Muscle layer of duodenum (tissue), 2 donors: ENCODE measurements around the gene TOLLIP.

Source experiments
- H3K27ac ChIP-seq: one replicate; pipeline ENCODE4 v1.7.0; 2013; ENCODE audit warnings: mild to moderate bottlenecking, low read length
- H3K27me3 ChIP-seq: one replicate; pipeline ENCODE4 v1.7.0; 2013; ENCODE audit warnings: low read depth, mild to moderate bottlenecking, control low read depth, low read length
- H3K36me3 ChIP-seq, 2 donors: one replicate each; pipeline ENCODE4 v1.7.0; 2013; ENCODE audit warnings: low read length in 2 of 2, control low read depth in 1 of 2, mild to moderate bottlenecking in 1 of 2; ENCODE audit not compliant: insufficient read depth in 2 of 2, control insufficient read depth in 1 of 2
- H3K4me1 ChIP-seq, 2 donors: one replicate each; pipeline ENCODE4 v1.7.0; 2013; ENCODE audit warnings: low read length in 2 of 2, mild to moderate bottlenecking in 2 of 2, control low read depth in 1 of 2, moderate library complexity in 1 of 2; ENCODE audit not compliant: insufficient read depth in 2 of 2, control insufficient read depth in 1 of 2
- H3K4me3 ChIP-seq, 2 donors: one replicate each; pipeline ENCODE4 v1.7.0; 2013; ENCODE audit warnings: low read length in 2 of 2, low read depth in 1 of 2, mild to moderate bottlenecking in 1 of 2
- H3K9me3 ChIP-seq, 2 donors: one replicate each; pipeline ENCODE4 v1.7.0; 2013; ENCODE audit warnings: low read length in 2 of 2, control low read depth in 1 of 2, mild to moderate bottlenecking in 1 of 2; ENCODE audit not compliant: control insufficient read depth in 1 of 2
- donor health status: healthy.

The TOLLIP gene

GRCh38 chr11:1230456-1231395, 78.7 kb downstream of the TOLLIP start:
- H3K27me3 ChIP-seq, result no peaks in the 10 kb centered on the region
- H3K9me3 ChIP-seq, result no peaks in the 10 kb centered on the region
- H3K4me3 ChIP-seq, result no peak overlapping the region
- no peaks in the 10 kb centered on the region for H3K36me3 ChIP-seq
- H3K4me1 ChIP-seq, result no peaks in the 10 kb centered on the region
- no peak overlapping the region for H3K27ac ChIP-seq

DNA sequence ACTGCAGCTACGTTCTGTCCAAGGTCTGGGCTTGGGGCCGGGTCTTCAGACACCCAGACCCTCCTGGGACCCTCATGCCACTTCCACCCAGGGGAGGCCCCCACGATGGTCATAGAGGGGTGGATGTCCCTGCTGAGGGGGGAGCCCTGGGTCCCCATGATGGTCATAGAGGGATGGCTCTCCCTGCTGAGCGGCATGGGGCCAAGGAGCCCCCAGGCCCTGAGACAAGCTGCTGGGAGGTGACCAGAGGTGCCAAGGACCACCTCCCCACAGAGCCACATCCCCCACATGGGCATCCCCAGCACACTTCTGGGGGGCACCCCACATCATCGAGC, 79.3 kb downstream of the TOLLIP start:
- Histone ChIP-seq H3K4me1 (no peaks in the 10 kb centered on the region), H3K9me3 (no peaks in the 10 kb centered on the region), H3K36me3 (no peaks in the 10 kb centered on the region), H3K27ac (no peak overlapping the region), H3K27me3 (no peaks in the 10 kb centered on the region), H3K4me3 (no peak overlapping the region)

DNA sequence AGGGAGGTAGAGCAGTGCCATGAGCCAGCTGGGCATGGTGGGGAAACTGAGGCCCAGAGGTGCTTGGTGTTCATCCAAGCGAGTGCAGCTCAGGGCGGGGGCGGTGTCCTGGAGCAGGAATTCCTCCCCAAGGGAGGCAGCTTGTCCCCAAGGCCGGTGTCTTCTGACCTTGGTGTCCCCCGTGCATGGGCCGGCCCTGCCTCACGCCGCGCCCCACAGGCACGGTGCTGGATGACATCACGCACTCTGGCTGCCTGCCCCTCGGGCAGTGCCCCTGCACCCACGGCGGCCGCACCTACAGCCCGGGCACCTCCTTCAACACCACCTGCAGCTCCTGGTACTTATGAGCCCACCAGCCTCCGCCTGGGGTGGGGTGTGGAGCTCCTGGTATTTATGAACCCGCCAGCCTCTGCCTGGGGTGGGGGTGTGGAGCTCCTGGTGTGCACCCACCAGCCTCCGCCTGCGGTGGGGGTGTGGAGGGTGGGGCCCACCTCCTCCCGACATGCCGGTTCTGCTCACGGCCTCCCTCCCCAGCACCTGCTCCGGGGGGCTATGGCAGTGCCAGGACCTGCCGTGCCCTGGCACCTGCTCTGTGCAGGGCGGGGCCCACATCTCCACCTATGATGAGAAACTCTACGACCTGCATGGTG, 79.8 kb downstream of the TOLLIP start:
- H3K27me3 ChIP-seq, result no peaks in the 10 kb centered on the region
- no peak overlapping the region for H3K4me3 ChIP-seq
- H3K4me1 ChIP-seq, result no peaks in the 10 kb centered on the region
- H3K9me3 ChIP-seq, result no peaks in the 10 kb centered on the region
- no peaks in the 10 kb centered on the region for H3K36me3 ChIP-seq
- no peak overlapping the region for H3K27ac ChIP-seq

DNA sequence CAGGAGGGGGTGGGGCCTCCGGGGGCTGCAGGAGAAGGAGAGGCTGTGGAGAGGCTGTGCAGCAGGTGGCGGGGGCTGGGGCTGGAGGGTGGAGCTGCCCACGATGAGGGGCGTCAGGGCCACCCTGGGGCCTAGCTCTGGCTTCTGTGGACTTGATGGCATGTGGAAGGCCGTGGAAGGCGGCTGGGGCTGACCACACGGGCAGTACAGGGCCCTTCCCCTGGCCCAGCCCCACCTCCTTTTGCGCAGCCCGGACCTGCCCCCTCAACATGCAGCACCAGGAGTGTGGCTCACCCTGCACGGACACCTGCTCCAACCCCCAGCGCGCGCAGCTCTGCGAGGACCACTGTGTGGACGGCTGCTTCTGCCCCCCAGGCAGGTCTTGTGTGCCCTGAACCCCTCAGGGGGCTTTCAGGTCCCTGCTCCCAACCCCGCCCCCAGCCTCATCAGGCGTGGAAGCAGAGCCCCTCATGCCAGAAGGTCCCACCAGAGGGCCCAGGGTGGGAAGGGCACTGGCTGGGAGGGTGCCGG, 80.4 kb downstream of the TOLLIP start:
- H3K27ac ChIP-seq, result no peak overlapping the region
- no peaks in the 10 kb centered on the region for H3K9me3 ChIP-seq
- H3K36me3 ChIP-seq, result no peaks in the 10 kb centered on the region
- H3K4me3 ChIP-seq, result no peak overlapping the region
- no peaks in the 10 kb centered on the region for H3K4me1 ChIP-seq
- no peaks in the 10 kb centered on the region for H3K27me3 ChIP-seq

DNA sequence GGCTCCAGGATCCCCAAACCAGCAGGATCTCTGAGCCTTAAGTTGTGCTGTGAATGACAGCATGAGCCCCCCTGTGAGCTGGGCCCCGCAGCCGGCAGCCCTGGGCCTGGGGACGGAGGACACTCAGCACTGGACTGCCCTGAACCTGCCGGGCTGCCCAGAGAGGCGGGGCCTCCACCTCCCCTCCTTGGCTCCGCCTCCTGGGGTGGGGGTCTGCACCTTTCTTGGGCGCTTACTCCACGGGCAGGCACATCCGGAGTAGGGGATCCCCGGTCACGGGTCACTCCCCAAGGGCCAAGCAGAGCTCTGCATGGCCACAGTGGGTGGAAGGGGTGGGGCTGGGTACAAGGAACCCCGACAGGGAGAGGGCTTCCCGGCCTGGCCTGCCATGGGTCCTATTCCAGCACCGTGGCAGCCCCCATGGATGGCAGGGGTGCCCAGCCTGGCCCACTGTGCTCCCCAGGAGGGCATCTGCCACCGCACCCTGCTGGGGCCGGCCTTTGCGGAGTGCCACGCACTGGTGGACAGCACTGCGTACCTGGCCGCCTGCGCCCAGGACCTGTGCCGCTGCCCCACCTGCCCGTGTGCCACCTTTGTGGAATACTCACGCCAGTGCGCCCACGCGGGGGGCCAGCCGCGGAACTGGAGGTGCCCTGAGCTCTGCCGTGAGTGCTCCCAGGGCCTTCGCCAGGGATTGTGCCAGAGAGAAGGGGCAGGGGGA, 81.2 kb downstream of the TOLLIP start:
- Histone ChIP-seq H3K27me3 (no peaks in the 10 kb centered on the region), H3K27ac (no peak overlapping the region), H3K4me3 (no peak overlapping the region), H3K9me3 (no peaks in the 10 kb centered on the region), H3K4me1 (no peaks in the 10 kb centered on the region), H3K36me3 (no peaks in the 10 kb centered on the region)

DNA sequence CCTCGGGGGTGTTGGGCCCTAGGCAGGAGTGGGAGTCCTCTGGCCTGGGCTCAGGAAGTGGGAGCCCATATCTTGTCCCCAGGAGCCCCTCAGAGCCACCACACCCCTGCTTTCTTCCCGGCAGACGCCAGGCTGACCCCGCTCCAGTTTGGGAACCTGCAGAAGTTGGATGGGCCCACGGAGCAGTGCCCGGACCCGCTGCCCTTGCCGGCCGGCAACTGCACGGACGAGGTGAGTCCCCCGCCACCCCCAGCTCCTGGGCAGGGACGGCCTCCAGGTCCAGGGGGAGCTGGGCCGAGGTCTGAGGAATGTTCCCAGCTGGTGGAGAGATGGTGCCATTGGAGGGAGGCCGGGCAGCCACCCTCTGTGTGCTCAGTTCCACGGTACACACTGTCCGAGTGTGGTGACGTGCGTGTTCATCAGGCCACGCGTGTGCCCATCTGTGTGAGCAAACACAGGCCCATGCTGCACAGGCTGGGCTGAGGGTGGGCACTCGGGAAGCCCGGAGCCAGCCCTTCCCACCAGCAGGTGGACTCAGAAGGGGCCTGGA, 81.8 kb downstream of the TOLLIP start:
- Histone ChIP-seq H3K4me1 (no peaks in the 10 kb centered on the region), H3K27me3 (no peaks in the 10 kb centered on the region), H3K9me3 (no peaks in the 10 kb centered on the region), H3K4me3 (no peak overlapping the region), H3K27ac (no peak overlapping the region), H3K36me3 (no peaks in the 10 kb centered on the region)

DNA sequence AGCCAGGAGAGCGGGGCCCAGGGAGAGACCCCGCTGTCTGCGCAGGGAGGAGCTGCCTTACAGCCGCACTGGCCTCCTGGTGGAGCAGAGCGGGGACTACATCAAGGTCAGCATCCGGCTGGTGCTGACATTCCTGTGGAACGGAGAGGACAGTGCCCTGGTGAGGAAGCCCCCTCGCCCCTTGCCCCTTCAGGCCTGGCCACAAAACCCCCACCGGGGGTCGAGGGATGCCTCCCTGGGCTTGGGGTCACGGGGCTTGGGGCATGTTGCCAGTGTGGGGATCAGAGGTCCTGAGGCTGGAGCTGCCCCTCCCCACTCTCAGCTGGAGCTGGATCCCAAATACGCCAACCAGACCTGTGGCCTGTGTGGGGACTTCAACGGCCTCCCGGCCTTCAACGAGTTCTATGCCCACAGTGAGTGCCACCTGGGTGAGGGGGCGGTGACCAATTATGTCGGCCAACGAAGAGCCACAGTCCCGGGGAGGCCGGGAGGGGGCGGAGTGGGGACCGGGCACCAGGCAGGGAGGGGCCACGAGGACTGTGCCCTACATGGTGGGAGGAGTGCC, 82.4 kb downstream of the TOLLIP start:
- Histone ChIP-seq H3K27ac (no peak overlapping the region), H3K4me3 (no peak overlapping the region), H3K9me3 (no peaks in the 10 kb centered on the region), H3K27me3 (no peaks in the 10 kb centered on the region), H3K36me3 (no peaks in the 10 kb centered on the region), H3K4me1 (no peaks in the 10 kb centered on the region)

- Histone ChIP-seq H3K4me1 (no peaks in the 10 kb centered on the region), H3K9me3 (no peaks in the 10 kb centered on the region), H3K27ac (no peak overlapping the region), H3K4me3 (no peak overlapping the region), H3K36me3 (no peaks in the 10 kb centered on the region), H3K27me3 (no peaks in the 10 kb centered on the region)
Observed at GRCh38 chr11:1226226-1226985, 83.0 kb downstream of the TOLLIP start.

DNA sequence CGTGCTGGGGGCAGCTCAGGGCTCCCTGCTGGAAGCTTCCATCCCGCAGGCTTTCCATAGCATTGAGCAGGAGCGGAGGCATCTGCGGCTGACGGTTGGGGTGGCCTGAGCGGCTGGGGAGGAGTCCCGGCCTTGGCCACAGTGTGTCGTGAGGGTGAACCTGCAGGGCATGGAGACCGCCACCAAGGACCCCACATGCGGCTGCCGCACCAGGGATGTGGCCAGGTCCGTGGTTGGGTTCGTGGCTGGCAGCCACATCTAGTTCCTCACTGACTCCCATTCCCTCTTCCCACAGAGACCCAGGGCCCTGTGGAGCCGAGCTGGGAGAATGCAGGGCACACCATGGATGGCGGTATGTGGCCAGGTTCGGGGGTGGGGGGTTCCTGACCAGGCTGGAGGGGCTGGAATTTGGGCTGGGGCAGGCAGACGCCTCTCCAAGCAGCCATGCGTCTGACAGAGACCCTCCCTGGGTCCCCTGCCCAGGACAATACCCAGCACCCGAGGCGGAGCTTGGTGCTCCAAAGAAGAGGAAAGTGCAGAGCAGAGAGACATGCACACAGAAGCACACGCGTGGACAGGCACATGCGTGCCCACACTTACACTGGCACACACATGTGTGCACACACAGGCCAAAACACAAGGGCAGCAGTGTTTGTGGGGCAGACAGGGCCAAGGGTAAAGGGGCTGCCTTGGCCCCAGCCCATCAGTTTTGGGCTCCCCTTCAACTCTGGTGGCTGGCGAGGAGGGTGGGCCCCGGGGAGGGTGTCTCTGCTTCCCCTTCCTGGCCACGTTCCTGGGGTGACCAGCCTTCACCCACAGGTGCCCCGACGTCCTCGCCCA, 83.8 kb downstream of the TOLLIP start:
- Histone ChIP-seq H3K9me3 (no peaks in the 10 kb centered on the region), H3K27me3 (no peaks in the 10 kb centered on the region), H3K36me3 (no peaks in the 10 kb centered on the region), H3K4me1 (no peaks in the 10 kb centered on the region), H3K27ac (no peak overlapping the region), H3K4me3 (no peak overlapping the region)
